Measurements from ENCODE around the gene GPR27. TPM values are rescaled to one million over a fixed set of nuclear protein-coding genes. Genes with fewer than 3 reads are reported as not detected.

The GPR27 gene
- not detected in 2 replicates for total RNA-seq

GRCh38 chr3:71753701-71754609 lies at the start of gene GPR27:
TSS of gene GPR27 (plus strand) at chr3:71753855. CDS start at chr3:71754050, 195 bp downstream.

GRCh38 chr3:71725271-71725991 lies 28.2 kb upstream of the GPR27 start, which contains the start of gene EIF4E3:
TSS of gene EIF4E3 (minus strand) at chr3:71725402. CDS start at chr3:71725367, 35 bp downstream.

GRCh38 chr3:71784914-71785531 lies 31.4 kb downstream of the GPR27 start, which contains the start of gene PROK2:
TSS of gene PROK2 (minus strand) at chr3:71785148. CDS start at chr3:71785052, 96 bp downstream.

Other genes starting within 250 kb of the GPR27 start
- gene FOXP1, start 170.1 kb upstream of the GPR27 start, total RNA-seq: 28.7 and 30.3 TPM in 2 replicates
- gene EIF4E3, start 28.5 kb upstream of the GPR27 start, total RNA-seq: 2.8 and 3.7 TPM in 2 replicates
- not detected in 2 replicates for gene PROK2, start 31.3 kb downstream of the GPR27 start, total RNA-seq